A549 (cell line): Measurements from ENCODE around the gene ERGIC1. TPM values are rescaled to one million over a fixed set of nuclear protein-coding genes. Genes with fewer than 3 reads are reported as not detected.

Source experiments
- ATAC-seq, 2 experiments: fragments of 200-7000 bp in 1 of 2; fragments of >200 bp in 1 of 2; cut with Nextera tagmentation in 1 of 2; cut with Tn5 transposase in 1 of 2; 3 replicates each; pipeline versions ENCODE4 v1.8.0 to v1.9.1; 2018 to 2020; ENCODE audit warnings: mild to moderate bottlenecking in 1 of 2, moderate library complexity in 1 of 2
- CTCF ChIA-PET: fragments of 300-600 bp; sonication (Branson Sonifier 250); formaldehyde crosslinking; extraction: SDS; loops from one replicate; lab custom pipeline; 2021; ENCODE audit warnings: antibody characterized with exemption, inconsistent platforms; lab: Yijun Ruan, JAX
- POLR2A ChIA-PET: fragments of 350-600 bp; formaldehyde crosslinking; extraction: SDS; loops from one replicate; lab custom pipeline; 2021; ENCODE audit warnings: antibody characterized with exemption, inconsistent platforms; lab: Yijun Ruan, JAX
- DNase-seq, 2 experiments: peaks; one replicate each; pipeline versions ENCODE4 v3.0.0 to v3.0.0-alpha.2; 2011 to 2016; ENCODE audit warnings: low read depth in 1 of 2, low spot score in 1 of 2
- FAIRE-seq: peaks from 2 replicates; lab custom pipeline; 2011; peaks lifted over from hg19 to GRCh38; lab: Jason Lieb, UNC
- H3K27ac ChIP-seq, 2 experiments: fragments of >200 bp; sonication (Bioruptor Twin); formaldehyde crosslinking; 3 replicates each; pipeline ENCODE4 v1.5.1; 2016 to 2017
- H3K4me1 ChIP-seq: fragments of >200 bp; sonication (Bioruptor Twin); formaldehyde crosslinking; 3 replicates; pipeline ENCODE4 v1.6.1; 2016
- H3K4me2 ChIP-seq: fragments of >200 bp; sonication (Bioruptor Twin); formaldehyde crosslinking; 3 replicates; pipeline ENCODE4 v1.6.1; 2016
- H3K4me3 ChIP-seq: fragments of >200 bp; sonication (Bioruptor Twin); formaldehyde crosslinking; 3 replicates; pipeline ENCODE4 v1.5.1; 2016
- H3K9me3 ChIP-seq: fragments of >200 bp; sonication (Bioruptor Twin); formaldehyde crosslinking; 3 replicates; pipeline ENCODE4 v1.6.1; 2016
- BHLHE40 ChIP-seq: IDR thresholded peaks from 2 replicates; pipeline ENCODE4 v1.6.1; 2012; ENCODE audit warnings: low read depth, low read length, inconsistent platforms
- CHD4 ChIP-seq: fragments of 200-600 bp; sonication (generic); IDR thresholded peaks from 2 replicates; pipeline ENCODE4 v1.6.1; 2016; ENCODE audit warnings: antibody characterized with exemption, mild to moderate bottlenecking, borderline replicate concordance
- CTCF ChIP-seq: fragments of >200 bp; sonication (Bioruptor Twin); formaldehyde crosslinking; IDR thresholded peaks from 3 replicates; pipeline ENCODE4 v1.5.1; 2016
- EHMT2 ChIP-seq: fragments of 200-600 bp; sonication (generic); IDR thresholded peaks from 2 replicates; pipeline ENCODE4 v1.6.1; 2016; ENCODE audit warnings: antibody characterized with exemption, low read depth, mild to moderate bottlenecking, moderate library complexity
- EP300 ChIP-seq, 2 experiments: fragments of >200 bp; sonication (Bioruptor Twin); formaldehyde crosslinking; IDR thresholded peaks; 2 replicates in 1 of 2; 3 replicates in 1 of 2; pipeline ENCODE4 v1.6.1; 2016 to 2017
- ESRRA ChIP-seq: fragments of 150-350 bp; IDR thresholded peaks from 2 replicates; pipeline ENCODE4 v1.6.1; 2014; ENCODE audit warnings: mild to moderate bottlenecking, low read length, borderline replicate concordance
- FOXS1 ChIP-seq: fragments of 250-450 bp; sonication (Bioruptor Pico); IDR thresholded peaks from 2 replicates; pipeline ENCODE4 v1.5.0; 2020; ENCODE audit warnings: mild to moderate bottlenecking, moderate library complexity
- HDAC2 ChIP-seq: fragments of 200-600 bp; sonication (generic); IDR thresholded peaks from 2 replicates; pipeline ENCODE4 v1.6.1; 2016
- HES2 ChIP-seq: fragments of >200 bp; sonication (Bioruptor Twin); formaldehyde crosslinking; IDR thresholded peaks from 2 replicates; pipeline ENCODE4 v1.6.1; 2016
- HOXA7 ChIP-seq: fragments of 250-450 bp; sonication (Bioruptor Pico); IDR thresholded peaks from 2 replicates; pipeline ENCODE4 v1.5.0; 2020; ENCODE audit warnings: mild to moderate bottlenecking, moderate library complexity
- HOXB13 ChIP-seq: fragments of 250-450 bp; sonication (Bioruptor Pico); IDR thresholded peaks from 2 replicates; pipeline ENCODE4 v1.5.0; 2020; ENCODE audit warnings: low read depth, mild to moderate bottlenecking, moderate library complexity
- HOXB5 ChIP-seq: fragments of 250-450 bp; sonication (Bioruptor Pico); IDR thresholded peaks from 2 replicates; pipeline ENCODE4 v1.5.0; 2020; ENCODE audit warnings: mild to moderate bottlenecking, moderate library complexity
- JUNB ChIP-seq: fragments of >200 bp; sonication (Bioruptor Twin); formaldehyde crosslinking; IDR thresholded peaks from 2 replicates; pipeline ENCODE4 v1.6.1; 2016
- KDM1A ChIP-seq: fragments of 200-600 bp; sonication (generic); IDR thresholded peaks from 2 replicates; pipeline ENCODE4 v1.6.1; 2016; ENCODE audit warnings: low read depth, mild to moderate bottlenecking
- KDM5A ChIP-seq: fragments of 200-600 bp; sonication (generic); IDR thresholded peaks from 2 replicates; pipeline ENCODE4 v1.6.1; 2016; ENCODE audit warnings: antibody characterized with exemption, mild to moderate bottlenecking
- MAZ ChIP-seq: fragments of 150-350 bp; IDR thresholded peaks from 2 replicates; pipeline ENCODE4 v1.6.1; 2014; ENCODE audit warnings: antibody characterized with exemption, low read depth, low read length, borderline replicate concordance
- MYC ChIP-seq: IDR thresholded peaks from 2 replicates; pipeline ENCODE4 v1.6.1; 2012; ENCODE audit warnings: mild to moderate bottlenecking, inconsistent platforms, low read length, improper control_type of control experiment, borderline replicate concordance
- NFE2L2 ChIP-seq: fragments of 150-350 bp; conservative IDR thresholded peaks from 2 replicates; pipeline ENCODE4 v1.6.1; 2014; ENCODE audit warnings: low read length
- PHF8 ChIP-seq: fragments of 200-600 bp; sonication (generic); IDR thresholded peaks from 2 replicates; pipeline ENCODE4 v1.6.1; 2016; ENCODE audit warnings: low read depth, mild to moderate bottlenecking, antibody characterized with exemption, moderate library complexity, borderline replicate concordance
- REST ChIP-seq: fragments of 200-600 bp; sonication (generic); IDR thresholded peaks from 2 replicates; pipeline ENCODE4 v1.6.1; 2016; ENCODE audit warnings: antibody characterized with exemption, mild to moderate bottlenecking, moderate library complexity
- RNF2 ChIP-seq: fragments of 200-600 bp; sonication (generic); IDR thresholded peaks from 2 replicates; pipeline ENCODE4 v1.6.1; 2016; ENCODE audit warnings: low read depth, mild to moderate bottlenecking, antibody characterized with exemption, moderate library complexity, borderline replicate concordance
- SREBF2 ChIP-seq: fragments of 450-650 bp; IDR thresholded peaks from 2 replicates; pipeline ENCODE4 v1.6.1; 2014; ENCODE audit warnings: mild to moderate bottlenecking, moderate library complexity
- TP53 ChIP-seq: fragments of 250-450 bp; sonication (Bioruptor Pico); IDR thresholded peaks from 2 replicates; pipeline ENCODE4 v1.5.0; 2021; ENCODE audit warnings: mild to moderate bottlenecking, moderate library complexity
- USF2 ChIP-seq: fragments of 450-650 bp; IDR thresholded peaks from 2 replicates; pipeline ENCODE4 v1.6.1; 2014; ENCODE audit warnings: antibody characterized with exemption
- ZFP36 ChIP-seq: fragments of 450-650 bp; IDR thresholded peaks from 2 replicates; pipeline ENCODE4 v1.6.1; 2014; ENCODE audit warnings: borderline replicate concordance; ENCODE audit not compliant: partially characterized antibody
- WGBS: methylation state at CpG from one replicate; pipeline ENCODE4 v1.1.6; 2017; ENCODE audit errors: missing lambda C conversion rate; 5-methylcytosine and 5-hydroxymethylcytosine counted together
- polyA plus RNA-seq, 4 experiments: library from polyadenylated mRNA; depleted of rRNA in 3 of 4; stranded (reverse); fragments of >200 nt; fragmentation: RNase III in 1 of 4; extraction: RNeasy Plus Mini Kit Qiagen cat#74134 plus additional on column Dnase treatment in 1 of 4; gene quantifications; 2 replicates in 3 of 4; 3 replicates in 1 of 4; pipeline ENCODE4 v1.2.3, GENCODE V29; 2011 to 2017

ERGIC1 gene
- polyA plus RNA-seq, 2 of the 4 experiments (the other 2 are of a cell fraction): 176 to 304 TPM

GRCh38 chr5:172909931-172910502, 76.0 kb downstream of the ERGIC1 start:
- Histone ChIP-seq H3K27ac (peak overlapping the region; percentile 98 to 100), H3K9me3 (no peaks in the 10 kb centered on the region), H3K4me1 (peaks cover 75% of the 10 kb centered on the region), H3K4me2 (no peak overlapping the region), H3K4me3 (no peak overlapping the region)
- ATAC-seq: peak; percentile 12 to 26; a peak in 4 of 6 replicates
- CTCF ChIA-PET: interaction anchor here (0.7 to 10.0 kb wide), 17 partner anchors 10 to 203 kb away, joined by 3 to 99 read pairs (median 5); partner anchors contain the start of genes DUSP1 and RPL26L1
- POLR2A ChIA-PET: interaction anchor here (1.1 to 1.2 kb wide), 3 partner anchors 12 to 145 kb away, joined by 4 to 6 read pairs (median 4); partner anchors contain the start of gene DUSP1
- 77% methylated on average over 8 of the region's 8 CpGs for WGBS
- TF ChIP-seq FOXS1 (CRISPR knock-in tag): no peak
- peak; percentile 70; the same call in 1 of the 2 replicates for TF ChIP-seq HOXB13
- TF ChIP-seq HES2: no peak
- TF ChIP-seq CHD4: no peak
- peak; percentile 69; the same call in 1 of the 2 replicates for TF ChIP-seq HOXB5 (CRISPR knock-in tag)
- TF ChIP-seq CTCF: no peak
- TF ChIP-seq BHLHE40: no peak
- no peak for TF ChIP-seq ZFP36
- no peak for TF ChIP-seq EP300 (IDR thresholded peaks at IDR 0.05)
- TF ChIP-seq MAZ: no peak
- TF ChIP-seq USF2: no peak
- TF ChIP-seq JUNB: no peak
- no peak for TF ChIP-seq SREBF2
- TF ChIP-seq REST: no peak
- TF ChIP-seq KDM5A: no peak
- no peak for TF ChIP-seq HOXA7 (CRISPR knock-in tag)
- TF ChIP-seq MYC: no peak
- TF ChIP-seq, all 56 proteins: peak for 2
- peak in 1 of 2 experiments; percentile 48 for DNase-seq
- no peak for FAIRE-seq

GRCh38 chr5:172910828-172911627, 77.0 kb downstream of the ERGIC1 start:
- DNase-seq (peak; percentile 67 to 96), FAIRE-seq (no peak), ATAC-seq (peak; percentile 85 to 91)
- Histone ChIP-seq H3K9me3 (no peaks in the 10 kb centered on the region), H3K27ac (peak overlapping the region; percentile 98 to 100), H3K4me2 (peak overlapping the region; percentile 55), H3K4me3 (no peak overlapping the region), H3K4me1 (peaks cover 68% of the 10 kb centered on the region)
- POLR2A ChIA-PET: interaction anchor here (0.7 to 2.0 kb wide), 5 partner anchors 9 to 196 kb away, joined by 3 to 10 read pairs (median 5); partner anchors contain the start of gene DUSP1
- CTCF ChIA-PET: interaction anchor here (0.6 to 10.0 kb wide), 21 partner anchors 10 to 204 kb away, joined by 3 to 99 read pairs (median 4); partner anchors contain the start of gene DUSP1
- WGBS: 15% methylated on average over 6 of the region's 9 CpGs
- no peak for TF ChIP-seq RNF2
- TF ChIP-seq CTCF: peak; percentile 70
- TF ChIP-seq PHF8: no peak
- TF ChIP-seq HDAC2: 0 out of 2 replicates have a peak, but pooled peaks have one; percentile 51
- no peak for TF ChIP-seq NFE2L2
- peak; percentile 98 to 99 for TF ChIP-seq EP300 (IDR thresholded peaks at IDR 0.05)
- no peak for TF ChIP-seq EHMT2
- peak; percentile 100 for TF ChIP-seq ESRRA
- TF ChIP-seq TP53 (CRISPR knock-in tag): peak; percentile 79; the same call in 1 of the 2 replicates
- peak; percentile 90 for TF ChIP-seq KDM1A
